Smooth muscle cell (in vitro differentiated cells): ENCODE results near the gene NUTF2. TPM values are rescaled to one million over a fixed set of nuclear protein-coding genes. Genes with fewer than 3 reads are reported as not detected.

Source experiments
- DNase-seq: peaks from one replicate; lab custom pipeline; 2025; ENCODE audit not compliant: unreplicated experiment; lab: John Stamatoyannopoulos, UW
- H2AFZ ChIP-seq: fragments of 200-600 bp; sonication (generic); 2 replicates; pipeline ENCODE4 v1.6.0; 2016; ENCODE audit warnings: antibody characterized with exemption, low read depth, mild to moderate bottlenecking
- H3F3A ChIP-seq: fragments of 200-600 bp; sonication (generic); 2 replicates; pipeline ENCODE4 v1.6.0; 2017; ENCODE audit warnings: antibody characterized with exemption, low read depth
- H3K27ac ChIP-seq: fragments of 200-600 bp; sonication (generic); 2 replicates; pipeline ENCODE4 v1.5.1; 2016; ENCODE audit warnings: low read depth, mild to moderate bottlenecking
- H3K27me3 ChIP-seq: fragments of 200-600 bp; sonication (generic); 2 replicates; pipeline ENCODE4 v1.6.1; 2016; ENCODE audit warnings: low read depth, mild to moderate bottlenecking
- H3K36me3 ChIP-seq: fragments of 200-600 bp; sonication (generic); 2 replicates; pipeline ENCODE4 v1.5.1; 2016; ENCODE audit warnings: low read depth
- H3K4me1 ChIP-seq: fragments of 200-600 bp; sonication (generic); 2 replicates; pipeline ENCODE4 v1.5.1; 2016; ENCODE audit warnings: low read depth
- H3K4me2 ChIP-seq: fragments of 200-600 bp; sonication (generic); 2 replicates; pipeline ENCODE4 v1.6.0; 2016; ENCODE audit warnings: mild to moderate bottlenecking
- H3K4me3 ChIP-seq: fragments of 200-600 bp; sonication (generic); 2 replicates; pipeline ENCODE4 v1.5.1; 2016; ENCODE audit warnings: mild to moderate bottlenecking
- H3K79me2 ChIP-seq: fragments of 200-600 bp; sonication (generic); 2 replicates; pipeline ENCODE4 v1.6.0; 2016; ENCODE audit warnings: low read depth, mild to moderate bottlenecking
- H3K9ac ChIP-seq: fragments of 200-600 bp; sonication (generic); 2 replicates; pipeline ENCODE4 v1.6.0; 2016; ENCODE audit warnings: low read depth
- H3K9me3 ChIP-seq: fragments of 200-600 bp; sonication (generic); replicated peaks from 2 replicates; pipeline ENCODE4 v1.5.1; 2016; ENCODE audit warnings: low read depth
- H4K20me1 ChIP-seq: fragments of 200-600 bp; sonication (generic); 2 replicates; pipeline ENCODE4 v1.6.0; 2016; ENCODE audit warnings: low read depth
- CTCF ChIP-seq: fragments of 200-600 bp; sonication (generic); IDR thresholded peaks from 2 replicates; pipeline ENCODE4 v1.5.1; 2017; ENCODE audit warnings: borderline replicate concordance, mild to moderate bottlenecking, antibody characterized with exemption; ENCODE audit not compliant: insufficient read depth, poor library complexity, severe bottlenecking
- WGBS: methylation state at CpG from one replicate; pipeline ENCODE4 v1.1.7; 2016; ENCODE audit warnings: low lambda C conversion rate; 5-methylcytosine and 5-hydroxymethylcytosine counted together
- polyA plus RNA-seq: library from polyadenylated mRNA; unstranded; fragments of >200 nt; fragmentation: Nextera tagmentation; extraction: Ambion mirVana; gene quantifications from 2 replicates; pipeline ENCODE4 v1.2.1, GENCODE V29; 2016
- total RNA-seq: library from RNA; depleted of rRNA; stranded (reverse); fragments of >200 nt; gene quantifications from 2 replicates; pipeline ENCODE4 v1.2.3, GENCODE V29; 2014

Gene NUTF2
- total and polyA plus RNA-seq, 2 experiments from 2014 or later, result 115 to 202 TPM

- Histone ChIP-seq H4K20me1 (peaks cover 16% of the 10 kb centered on the region), H3K4me3 (no peak overlapping the region), H3K9ac (no peak overlapping the region), H3K79me2 (no peaks in the 10 kb centered on the region), H3K27ac (no peak overlapping the region), H3K9me3 (no peaks in the 10 kb centered on the region), H3F3A (no peaks in the 10 kb centered on the region), H2AFZ (no peak overlapping the region), H3K36me3 (no peaks in the 10 kb centered on the region), H3K27me3 (no peaks in the 10 kb centered on the region), H3K4me2 (no peak overlapping the region), H3K4me1 (peaks cover 5% of the 10 kb centered on the region)
- no peak for DNase-seq
- 73% methylated on average over 6 of the region's 6 CpGs for WGBS
- TF ChIP-seq CTCF, result no peak
Measured at GRCh38 chr16:67883146-67883871, 36.6 kb downstream of the NUTF2 start.

GRCh38 chr16:67883872-67884261, 37.1 kb downstream of the NUTF2 start:
- 65% methylated on average over 11 of the region's 11 CpGs for WGBS

GRCh38 chr16:67884684-67885083, 38.0 kb downstream of the NUTF2 start, which contains the start of gene NRN1L:
TSS of gene NRN1L (plus strand) at chr16:67884885. CDS start at chr16:67884904, 19 bp downstream.
- H3K4me2 ChIP-seq, result no peak within 1 kb of the TSS
- no peaks in the 10 kb centered on the region for H3K27me3 ChIP-seq

More at GRCh38 chr16:67883872-67884261, 37.1 kb downstream of the NUTF2 start:
- TF ChIP-seq CTCF, result peak; percentile 81
- Histone ChIP-seq H3F3A (no peaks in the 10 kb centered on the region), H3K36me3 (no peaks in the 10 kb centered on the region), H3K4me1 (peaks cover 5% of the 10 kb centered on the region), H3K27me3 (no peaks in the 10 kb centered on the region), H3K4me3 (no peak overlapping the region), H3K79me2 (no peaks in the 10 kb centered on the region), H3K9ac (no peak overlapping the region), H3K4me2 (no peak overlapping the region), H3K27ac (no peak overlapping the region), H4K20me1 (peaks cover 16% of the 10 kb centered on the region), H3K9me3 (no peaks in the 10 kb centered on the region), H2AFZ (no peak overlapping the region)
- peak; percentile 3 for DNase-seq

More at GRCh38 chr16:67884684-67885083, 38.0 kb downstream of the NUTF2 start, which contains the start of gene NRN1L:
- TF ChIP-seq CTCF, result no peak
- peaks cover 16% of the 10 kb centered on the region for H4K20me1 ChIP-seq
- no peaks in the 10 kb centered on the region for H3K9me3 ChIP-seq
- H3K79me2 ChIP-seq, result no peaks in the 10 kb centered on the region
- no peaks in the 10 kb centered on the region for H3K36me3 ChIP-seq
- H2AFZ ChIP-seq, result no peak within 1 kb of the TSS
- H3F3A ChIP-seq, result no peaks in the 10 kb centered on the region
- peak; percentile 43 for DNase-seq
- H3K4me3 ChIP-seq, result no peak within 1 kb of the TSS
- no peak within 1 kb of the TSS for H3K9ac ChIP-seq
- WGBS, result 30% methylated on average over 21 of the region's 22 CpGs
- no peak within 1 kb of the TSS for H3K27ac ChIP-seq
- H3K4me1 ChIP-seq, result peaks cover 5% of the 10 kb centered on the region
